ENCODE data around the gene GNAQ. TPM values are rescaled to one million over a fixed set of nuclear protein-coding genes. Genes with fewer than 3 reads are reported as not detected.
A peak's percentile ranks its signal among the peaks of the same experiment; 100 is the strongest.

Gene GNAQ
- polyA plus RNA-seq, 3 donors: 8.3 to 51.0 (median 9.6) TPM

DNA sequence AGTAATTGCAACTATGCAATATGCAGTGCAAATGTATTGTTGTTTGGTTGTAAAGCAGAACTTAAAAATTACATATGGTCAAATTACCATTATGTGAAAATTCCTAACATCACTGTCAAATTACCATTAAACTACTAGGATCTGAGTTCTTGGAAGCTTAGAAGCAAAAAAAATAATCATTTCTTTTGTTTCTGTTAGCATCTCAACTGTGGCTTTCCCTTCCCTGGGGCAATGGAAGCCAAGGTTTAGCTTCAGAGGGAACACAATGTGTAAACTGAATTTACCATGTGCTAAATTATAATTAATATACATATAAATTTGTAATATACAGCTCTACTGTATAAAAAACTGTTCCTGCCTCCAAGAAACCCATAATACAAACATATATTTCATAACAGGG is 159.4 kb downstream of the GNAQ start:
- H4K20me1 ChIP-seq (ENCODE audit: insufficient read depth, low read length): peaks cover 98% of the 10 kb centered on the region
- H3K4me3 ChIP-seq (replicated peaks in 1 of 3; ENCODE audit: low read depth in 2 of 3, low read length in 3 of 3): no peak overlapping the region
- Mint-ChIP-seq H3K4me3 (no peak overlapping the region), H3K36me3 (peaks cover 15 to 29% of the 10 kb centered on the region in 2 donors), H3K9me3 (no peaks in the 10 kb centered on the region), H3K27ac (no peak overlapping the region), H3K27me3 (ENCODE audit: low read depth in 3 of 3) (peaks cover 0 to 2% (median 0%) of the 10 kb centered on the region in 3 donors), H3K4me1 (peaks cover 6% of the 10 kb centered on the region)
- H3K4me2 ChIP-seq (replicated peaks; ENCODE audit: extremely low read depth, low read length, poor library complexity, severe bottlenecking): no peak overlapping the region
- H3K9ac ChIP-seq (ENCODE audit: insufficient read depth, low read length, poor library complexity, severe bottlenecking): no peak overlapping the region
- intact Hi-C loops (cut with micrococcal nuclease): no loop called here
- H3K36me3 ChIP-seq (replicated peaks in 1 of 2; ENCODE audit: control insufficient read depth in 1 of 2, insufficient read depth in 2 of 2, low read length in 2 of 2): peaks cover 0 to 25% of the 10 kb centered on the region in 2 donors
- H3K79me2 ChIP-seq (ENCODE audit: insufficient read depth, low read length): peaks cover 100% of the 10 kb centered on the region
- DNase-seq: no peak
- H3K9me3 ChIP-seq (replicated peaks in 1 of 2; ENCODE audit: control insufficient read depth in 1 of 2, insufficient read depth in 1 of 2, low read length in 2 of 2): no peaks in the 10 kb centered on the region
- no peaks in the 10 kb centered on the region for H3K27me3 ChIP-seq (ENCODE audit: control insufficient read depth in 2 of 2, insufficient read depth in 2 of 2, low read length in 2 of 2)
- H3K4me1 ChIP-seq (ENCODE audit: control insufficient read depth in 1 of 2, insufficient read depth in 2 of 2, low read length in 2 of 2): no peaks in the 10 kb centered on the region
- H2AFZ ChIP-seq (ENCODE audit: insufficient read depth, low read depth, low read length, poor library complexity, severe bottlenecking): no peak overlapping the region
- TF ChIP-seq, protein P1, sequence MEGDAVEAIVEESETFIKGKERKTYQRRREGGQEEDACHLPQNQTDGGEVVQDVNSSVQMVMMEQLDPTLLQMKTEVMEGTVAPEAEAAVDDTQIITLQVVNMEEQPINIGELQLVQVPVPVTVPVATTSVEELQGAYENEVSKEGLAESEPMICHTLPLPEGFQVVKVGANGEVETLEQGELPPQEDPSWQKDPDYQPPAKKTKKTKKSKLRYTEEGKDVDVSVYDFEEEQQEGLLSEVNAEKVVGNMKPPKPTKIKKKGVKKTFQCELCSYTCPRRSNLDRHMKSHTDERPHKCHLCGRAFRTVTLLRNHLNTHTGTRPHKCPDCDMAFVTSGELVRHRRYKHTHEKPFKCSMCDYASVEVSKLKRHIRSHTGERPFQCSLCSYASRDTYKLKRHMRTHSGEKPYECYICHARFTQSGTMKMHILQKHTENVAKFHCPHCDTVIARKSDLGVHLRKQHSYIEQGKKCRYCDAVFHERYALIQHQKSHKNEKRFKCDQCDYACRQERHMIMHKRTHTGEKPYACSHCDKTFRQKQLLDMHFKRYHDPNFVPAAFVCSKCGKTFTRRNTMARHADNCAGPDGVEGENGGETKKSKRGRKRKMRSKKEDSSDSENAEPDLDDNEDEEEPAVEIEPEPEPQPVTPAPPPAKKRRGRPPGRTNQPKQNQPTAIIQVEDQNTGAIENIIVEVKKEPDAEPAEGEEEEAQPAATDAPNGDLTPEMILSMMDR (IDR thresholded peaks at IDR 0.05): no peak
- no peak overlapping the region for H3K27ac ChIP-seq (ENCODE audit: low read depth in 1 of 2, low read length in 2 of 2)

DNA sequence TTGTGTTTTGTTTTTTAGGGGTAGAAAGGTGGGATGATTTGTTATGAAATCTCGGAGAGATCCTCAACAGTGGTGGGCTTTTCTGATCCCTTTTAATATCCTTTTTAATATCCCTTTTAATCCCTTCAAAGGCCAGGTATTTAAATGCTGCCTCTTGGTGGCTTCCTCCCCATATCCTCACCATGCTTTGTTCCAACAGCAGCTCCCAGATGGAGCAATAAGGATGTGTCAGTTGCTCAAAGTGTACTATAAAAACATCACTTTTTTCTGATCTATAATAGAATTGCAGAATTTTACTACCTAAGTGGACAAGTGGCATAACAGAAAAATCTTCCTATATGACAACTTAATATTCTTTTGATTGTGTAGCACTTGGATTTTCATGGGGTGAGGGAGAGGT is 160.1 kb downstream of the GNAQ start:
- Histone ChIP-seq H3K27me3 (ENCODE audit: control insufficient read depth in 2 of 2, insufficient read depth in 2 of 2, low read length in 2 of 2) (no peaks in the 10 kb centered on the region), H3K4me2 (replicated peaks; ENCODE audit: extremely low read depth, low read length, poor library complexity, severe bottlenecking) (no peak overlapping the region), H2AFZ (ENCODE audit: insufficient read depth, low read depth, low read length, poor library complexity, severe bottlenecking) (no peak overlapping the region), H4K20me1 (ENCODE audit: insufficient read depth, low read length) (peaks cover 98% of the 10 kb centered on the region), H3K4me1 (ENCODE audit: control insufficient read depth in 1 of 2, insufficient read depth in 2 of 2, low read length in 2 of 2) (no peaks in the 10 kb centered on the region), H3K9me3 (replicated peaks in 1 of 2; ENCODE audit: control insufficient read depth in 1 of 2, insufficient read depth in 1 of 2, low read length in 2 of 2) (no peaks in the 10 kb centered on the region), H3K79me2 (ENCODE audit: insufficient read depth, low read length) (peaks cover 100% of the 10 kb centered on the region), H3K4me3 (replicated peaks in 1 of 3; ENCODE audit: low read depth in 2 of 3, low read length in 3 of 3) (no peak overlapping the region), H3K9ac (ENCODE audit: insufficient read depth, low read length, poor library complexity, severe bottlenecking) (no peak overlapping the region), H3K27ac (ENCODE audit: low read depth in 1 of 2, low read length in 2 of 2) (no peak overlapping the region), H3K36me3 (replicated peaks in 1 of 2; ENCODE audit: control insufficient read depth in 1 of 2, insufficient read depth in 2 of 2, low read length in 2 of 2) (peaks cover 0 to 25% of the 10 kb centered on the region in 2 donors)
- Mint-ChIP-seq H3K36me3 (peaks cover 14 to 29% of the 10 kb centered on the region in 2 donors), H3K27me3 (ENCODE audit: low read depth in 3 of 3) (peaks cover 0 to 2% (median 0%) of the 10 kb centered on the region in 3 donors), H3K4me1 (peaks cover 10% of the 10 kb centered on the region), H3K4me3 (no peak overlapping the region), H3K9me3 (no peaks in the 10 kb centered on the region), H3K27ac (peak overlapping the region in 1 of 7 donors; percentile 33)
- intact Hi-C loops (cut with micrococcal nuclease): no loop called here
- WGBS (ENCODE audit: insufficient coverage): no CpG with 5 or more reads among the region's 1 CpG
- no peak for DNase-seq
- TF ChIP-seq, protein P1 (IDR thresholded peaks at IDR 0.05): no peak

Data from CD14-positive monocyte (primary cell).